Activated T-helper 1 cell treated with anti-CD3 and anti-CD28 coated beads, Interleukin-12 subunit alpha, Interleukin-12 subunit beta, Interleukin-2, Interleukin-4 antibody, amounts not matched to agents 30 ng/mL and 10 ng/mL and 1 ng/mL, durations not matched to agents 14 hours and 24 hours and 36 hours (primary cell): ENCODE data around the gene EIF4EBP3. TPM values are rescaled to one million over a fixed set of nuclear protein-coding genes. Genes with fewer than 3 reads are reported as not detected.

Experiments
- DNase-seq: peaks from one replicate; pipeline ENCODE4 v3.0.0; 2021; ENCODE audit warnings: low spot score
- H3K27ac Mint-ChIP-seq: one replicate; pipeline ENCODE4 v1.8.0; 2021; ENCODE audit warnings: mild to moderate bottlenecking, mixed read lengths
- H3K27me3 Mint-ChIP-seq: one replicate; pipeline ENCODE4 v1.8.0; 2022; ENCODE audit warnings: mild to moderate bottlenecking, moderate library complexity, mixed read lengths; ENCODE audit not compliant: insufficient read depth
- H3K36me3 Mint-ChIP-seq: one replicate; pipeline ENCODE4 v1.8.0; 2021; ENCODE audit warnings: low read depth, mixed read lengths
- H3K4me1 Mint-ChIP-seq: one replicate; pipeline ENCODE4 v1.8.0; 2021; ENCODE audit warnings: low read depth, mixed read lengths
- H3K4me3 Mint-ChIP-seq: one replicate; pipeline ENCODE4 v1.8.0; 2021; ENCODE audit warnings: mild to moderate bottlenecking, moderate library complexity, mixed read lengths
- H3K9me3 Mint-ChIP-seq: one replicate; pipeline ENCODE4 v1.8.0; 2021; ENCODE audit warnings: mixed read lengths
- intact Hi-C: fragments of 100-400 bp; cut with micrococcal nuclease; formaldehyde crosslinking; loops from one replicate; pipeline ENCODE4 v1.15.1; 2024
- total RNA-seq: library from RNA; stranded (reverse); gene quantifications from 2 replicates; pipeline ENCODE4 v1.2.3, GENCODE V29; 2022

EIF4EBP3 gene
- total RNA-seq, 1 donor from 2014 or later = 16.1 TPM

DNA sequence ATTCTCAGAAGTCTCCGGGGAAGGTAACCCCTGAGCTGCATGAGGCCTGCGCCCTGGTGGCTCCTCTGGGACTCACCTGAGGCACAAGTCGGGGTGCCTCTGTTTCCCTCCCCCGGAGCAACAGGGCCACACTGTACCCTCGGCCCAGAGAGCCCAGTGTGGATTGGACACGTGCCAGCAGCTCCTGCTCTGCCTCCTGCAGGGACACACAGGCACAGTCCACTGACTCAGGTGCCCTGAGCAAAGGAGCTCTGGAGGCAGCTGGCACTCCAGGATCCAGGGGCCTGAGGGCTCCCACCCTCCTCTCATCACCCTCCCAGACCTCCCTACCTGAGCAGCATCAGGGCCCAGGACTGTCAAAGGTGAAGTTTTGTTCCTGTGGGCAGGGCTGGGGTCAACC lies 46.7 kb downstream of the EIF4EBP3 start:
- peaks cover under 1% of the 10 kb centered on the region for H3K27me3 Mint-ChIP-seq

DNA sequence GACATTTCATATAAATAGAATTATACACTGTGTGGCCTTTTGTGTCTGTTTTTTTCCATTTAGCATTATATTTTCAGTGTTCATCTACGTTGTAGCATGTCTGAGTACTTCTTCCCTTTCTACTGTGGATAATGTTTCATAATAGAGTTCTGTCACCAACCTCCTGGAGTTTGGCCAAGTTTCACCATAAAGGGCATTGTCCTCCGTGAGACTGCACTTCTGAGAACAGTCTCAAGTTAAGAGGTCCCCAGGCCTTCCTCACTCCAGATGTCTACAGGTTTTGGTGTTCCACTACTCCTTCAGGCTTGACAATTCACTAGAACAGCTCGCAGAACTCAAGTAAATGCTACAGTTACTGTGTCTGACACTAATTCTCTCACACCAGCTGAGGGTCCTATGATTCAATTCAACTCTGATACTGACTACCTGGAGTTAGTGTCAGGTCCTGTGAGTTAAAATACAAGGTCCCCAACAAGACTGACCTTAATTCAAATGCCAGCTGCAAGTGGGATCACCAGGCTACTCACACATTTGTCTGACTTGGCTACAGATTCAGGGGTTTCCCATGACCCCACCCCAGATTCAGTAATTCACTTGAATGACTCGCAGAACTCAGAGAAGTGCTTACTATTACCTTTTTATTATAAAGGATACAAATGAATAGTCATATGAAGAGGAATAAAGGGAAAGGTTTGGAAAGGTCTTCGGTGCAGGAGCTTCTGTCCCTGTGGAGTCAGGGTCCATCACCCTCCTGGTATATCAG lies 48.3 kb downstream of the EIF4EBP3 start:
- Mint-ChIP-seq H3K27me3 (no peaks in the 10 kb centered on the region), H3K4me1 (no peaks in the 10 kb centered on the region), H3K27ac (no peak overlapping the region), H3K36me3 (no peaks in the 10 kb centered on the region), H3K9me3 (no peaks in the 10 kb centered on the region), H3K4me3 (no peak overlapping the region)
- intact Hi-C loops = no loop called here
- DNase-seq = no peak

More for the DNA sequence above, 46.7 kb downstream of the EIF4EBP3 start:
- H3K9me3 Mint-ChIP-seq = no peaks in the 10 kb centered on the region
- no peak overlapping the region for H3K4me3 Mint-ChIP-seq
- no peaks in the 10 kb centered on the region for H3K4me1 Mint-ChIP-seq
- intact Hi-C loops = no loop called here
- no peak for DNase-seq
- no peaks in the 10 kb centered on the region for H3K36me3 Mint-ChIP-seq
- no peak overlapping the region for H3K27ac Mint-ChIP-seq

DNA sequence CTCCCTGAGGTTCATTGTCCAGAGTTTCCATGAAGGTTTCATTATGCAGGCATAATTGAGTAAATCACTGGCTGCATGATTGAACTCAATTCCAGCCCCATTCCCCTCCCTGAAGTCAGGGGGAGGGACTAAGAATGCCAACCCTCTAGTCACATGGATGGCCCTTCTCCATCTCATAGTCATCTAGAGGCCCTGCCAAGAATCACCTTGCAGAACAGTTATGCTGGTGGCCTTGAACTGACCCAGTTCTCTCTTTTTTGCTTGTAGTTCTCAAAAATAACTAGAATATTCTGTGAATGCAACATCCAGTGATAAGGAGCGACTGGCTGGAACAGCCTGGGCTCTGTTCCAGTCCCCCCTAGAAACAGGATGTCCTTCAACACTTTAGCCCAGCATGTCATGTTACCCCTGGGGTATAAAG lies 48.9 kb downstream of the EIF4EBP3 start:
- no peak for DNase-seq
- no peaks in the 10 kb centered on the region for H3K36me3 Mint-ChIP-seq
- H3K4me1 Mint-ChIP-seq = no peaks in the 10 kb centered on the region
- no peaks in the 10 kb centered on the region for H3K9me3 Mint-ChIP-seq
- H3K27me3 Mint-ChIP-seq = no peaks in the 10 kb centered on the region
- intact Hi-C loops = no loop called here
- H3K27ac Mint-ChIP-seq = no peak overlapping the region
- no peak overlapping the region for H3K4me3 Mint-ChIP-seq

DNA sequence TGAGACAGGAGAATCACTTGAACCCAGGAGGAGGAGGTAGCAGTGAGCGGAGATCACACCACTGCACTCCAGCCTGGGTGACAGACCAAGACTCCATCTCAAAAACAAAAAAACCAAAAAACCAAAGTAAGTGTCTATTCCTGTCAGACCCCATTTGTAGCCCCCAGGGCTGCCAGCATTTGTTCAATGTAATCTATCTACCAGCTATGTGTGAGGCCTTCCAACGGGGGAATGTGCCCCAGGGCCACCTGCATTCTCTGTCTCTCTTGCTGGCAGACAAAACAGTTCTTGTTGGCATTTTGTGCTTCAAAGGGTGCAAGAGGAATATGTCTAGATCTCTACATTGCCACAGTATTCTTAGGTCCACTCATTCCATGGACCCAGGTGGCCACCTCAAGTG lies 51.4 kb downstream of the EIF4EBP3 start:
- no peak overlapping the region for H3K27ac Mint-ChIP-seq
- intact Hi-C loops = no loop called here
- H3K27me3 Mint-ChIP-seq = no peaks in the 10 kb centered on the region
- H3K4me3 Mint-ChIP-seq = no peak overlapping the region
- H3K9me3 Mint-ChIP-seq = no peaks in the 10 kb centered on the region
- no peaks in the 10 kb centered on the region for H3K4me1 Mint-ChIP-seq
- DNase-seq = no peak
- no peaks in the 10 kb centered on the region for H3K36me3 Mint-ChIP-seq

Other genes starting within 250 kb of the EIF4EBP3 start
- gene PFDN1, start 244.6 kb upstream of the EIF4EBP3 start, total RNA-seq = 59.5 and 60.6 TPM in 2 replicates
- 28.5 and 28.9 TPM in 2 replicates for gene HBEGF, start 201.1 kb upstream of the EIF4EBP3 start, total RNA-seq
- gene SLC4A9, start 187.5 kb upstream of the EIF4EBP3 start, total RNA-seq = not detected in 2 replicates
- 121 and 123 TPM in 2 replicates for gene ANKHD1, start 145.8 kb upstream of the EIF4EBP3 start, total RNA-seq
- 55.6 and 59.2 TPM in 2 replicates for gene SRA1, start 9.8 kb downstream of the EIF4EBP3 start, total RNA-seq
- 17.2 and 21.2 TPM in 2 replicates for gene APBB3, start 16.9 kb downstream of the EIF4EBP3 start, total RNA-seq
- gene SLC35A4, start 17.2 kb downstream of the EIF4EBP3 start, total RNA-seq = 94.3 and 107 TPM in 2 replicates
- gene CD14, start 85.5 kb downstream of the EIF4EBP3 start, total RNA-seq = 0.29 and 0.62 TPM in 2 replicates
- gene TMCO6, start 91.8 kb downstream of the EIF4EBP3 start, total RNA-seq = 43.2 and 43.6 TPM in 2 replicates
- 63.4 and 63.8 TPM in 2 replicates for gene NDUFA2, start 100.0 kb downstream of the EIF4EBP3 start, total RNA-seq
- 115 and 118 TPM in 2 replicates for gene IK, start 100.2 kb downstream of the EIF4EBP3 start, total RNA-seq
- gene WDR55, start 117.2 kb downstream of the EIF4EBP3 start, total RNA-seq = 42.7 and 43.2 TPM in 2 replicates
- 3.3 and 4.1 TPM in 2 replicates for gene DND1, start 125.9 kb downstream of the EIF4EBP3 start, total RNA-seq
- gene HARS1, start 143.7 kb downstream of the EIF4EBP3 start, total RNA-seq = 112 and 114 TPM in 2 replicates
- 31.2 and 32.7 TPM in 2 replicates for gene HARS2, start 143.8 kb downstream of the EIF4EBP3 start, total RNA-seq
- 68.0 and 71.2 TPM in 2 replicates for gene ZMAT2, start 152.8 kb downstream of the EIF4EBP3 start, total RNA-seq
- gene PCDHA1, start 238.5 kb downstream of the EIF4EBP3 start, total RNA-seq = not detected in 2 replicates
- gene PCDHA2, start 247.2 kb downstream of the EIF4EBP3 start, total RNA-seq = not detected in 2 replicates